GM18951 (cell line): ENCODE results near the gene GAB2.
"Not testable (repeated sequence)": the region's sequence is repeated elsewhere in the genome, so short reads cannot be mapped to it uniquely, and the experiment has no call there.

Experiments
- POLR2A ChIP-seq: IDR thresholded peaks from 4 replicates; pipeline ENCODE4 v1.6.1; 2011; ENCODE audit warnings: mild to moderate bottlenecking; ENCODE audit not compliant: insufficient read length, insufficient read depth; ENCODE audit errors: extremely low read depth
- in situ Hi-C: fragments of 300-500 bp; cut with MboI; formaldehyde crosslinking; loops from one replicate; pipeline ENCODE4 v1.12.0; 2022; ENCODE audit warnings: low sequenced_read_pairs, mixed read lengths, inconsistent platforms; ENCODE audit not compliant: unreplicated experiment

GAB2 gene

DNA sequence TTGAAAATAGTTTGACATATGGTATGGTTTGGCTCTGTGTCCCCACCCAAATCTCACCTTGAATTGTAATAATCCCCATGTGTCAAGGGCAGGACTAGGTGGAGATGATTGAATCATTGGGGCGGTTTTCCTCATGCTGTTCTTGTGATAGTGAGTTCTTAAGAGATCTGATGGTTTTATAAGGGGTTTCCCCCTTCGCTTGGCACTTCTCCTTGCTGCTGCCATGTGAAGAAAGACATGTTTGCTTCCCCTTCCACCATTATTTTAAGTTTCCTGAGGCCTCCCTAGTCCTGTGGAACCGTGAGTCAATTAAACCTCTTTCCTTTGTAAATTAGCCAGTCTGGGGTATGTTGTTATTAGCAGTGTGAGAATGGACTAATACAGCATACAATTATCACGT, 236.9 kb downstream of the GAB2 start:
- TF ChIP-seq POLR2A, result no peak
- in situ Hi-C loops, result no loop called here

GRCh38 chr11:78179459-78180071, 238.1 kb downstream of the GAB2 start:
- TF ChIP-seq POLR2A, result no peak

GRCh38 chr11:78177216-78177615, 240.4 kb downstream of the GAB2 start:
- in situ Hi-C loops, result no loop called here
- no peak for TF ChIP-seq POLR2A

More at GRCh38 chr11:78179459-78180071, 238.1 kb downstream of the GAB2 start:
- in situ Hi-C loops, result no loop called here

- in situ Hi-C loops, result no loop called here
Observed at GRCh38 chr11:78176605-78177141, 240.9 kb downstream of the GAB2 start.

GRCh38 chr11:78175862-78176261, 241.8 kb downstream of the GAB2 start:
- in situ Hi-C loops, result not testable (repeated sequence)

More at GRCh38 chr11:78176605-78177141, 240.9 kb downstream of the GAB2 start:
- TF ChIP-seq POLR2A, result no peak

DNA sequence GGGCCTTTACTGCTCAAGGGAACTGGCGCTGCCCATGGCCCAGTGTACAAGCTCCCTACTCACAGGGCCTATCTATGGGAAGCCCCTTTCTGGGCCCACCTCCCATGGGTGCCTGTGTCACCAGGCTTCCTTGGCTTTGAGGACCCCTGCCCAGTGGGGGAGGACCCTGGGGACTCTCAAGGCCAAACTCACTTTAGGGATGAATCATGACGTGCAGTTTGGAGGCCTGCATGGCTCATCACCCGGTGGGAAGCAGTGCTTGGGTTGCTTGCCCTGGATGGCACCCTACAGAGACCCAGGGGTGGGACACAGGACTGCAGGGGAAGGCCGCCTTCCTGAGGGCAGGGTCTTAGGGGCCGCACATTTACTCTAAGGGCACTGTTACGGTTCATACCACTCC, 245.7 kb downstream of the GAB2 start:
- in situ Hi-C loops, result no loop called here
- TF ChIP-seq POLR2A, result no peak

GRCh38 chr11:78170874-78171549, 246.6 kb downstream of the GAB2 start:
- in situ Hi-C loops, result no loop called here
- no peak for TF ChIP-seq POLR2A

DNA sequence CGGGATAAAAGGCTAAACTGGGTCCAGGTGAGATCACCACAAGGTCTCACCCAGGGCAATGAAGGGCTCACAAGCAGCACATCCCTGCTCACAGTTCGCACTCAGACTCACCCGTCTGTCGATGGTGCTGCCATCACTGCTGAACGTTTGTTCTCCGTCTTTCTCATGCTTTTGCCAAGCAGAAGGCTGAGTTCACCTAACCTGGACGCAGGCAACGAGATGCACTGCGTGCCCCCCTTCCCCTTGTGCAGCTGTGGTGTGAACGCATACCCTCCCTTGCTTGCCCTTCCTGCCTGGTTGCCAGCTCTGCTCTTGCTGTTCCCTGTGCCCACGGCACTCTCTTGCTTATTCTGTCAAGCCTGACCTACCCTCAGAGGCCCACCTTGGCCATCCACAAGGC, 247.2 kb downstream of the GAB2 start:
- no peak for TF ChIP-seq POLR2A
- in situ Hi-C loops, result no loop called here

DNA sequence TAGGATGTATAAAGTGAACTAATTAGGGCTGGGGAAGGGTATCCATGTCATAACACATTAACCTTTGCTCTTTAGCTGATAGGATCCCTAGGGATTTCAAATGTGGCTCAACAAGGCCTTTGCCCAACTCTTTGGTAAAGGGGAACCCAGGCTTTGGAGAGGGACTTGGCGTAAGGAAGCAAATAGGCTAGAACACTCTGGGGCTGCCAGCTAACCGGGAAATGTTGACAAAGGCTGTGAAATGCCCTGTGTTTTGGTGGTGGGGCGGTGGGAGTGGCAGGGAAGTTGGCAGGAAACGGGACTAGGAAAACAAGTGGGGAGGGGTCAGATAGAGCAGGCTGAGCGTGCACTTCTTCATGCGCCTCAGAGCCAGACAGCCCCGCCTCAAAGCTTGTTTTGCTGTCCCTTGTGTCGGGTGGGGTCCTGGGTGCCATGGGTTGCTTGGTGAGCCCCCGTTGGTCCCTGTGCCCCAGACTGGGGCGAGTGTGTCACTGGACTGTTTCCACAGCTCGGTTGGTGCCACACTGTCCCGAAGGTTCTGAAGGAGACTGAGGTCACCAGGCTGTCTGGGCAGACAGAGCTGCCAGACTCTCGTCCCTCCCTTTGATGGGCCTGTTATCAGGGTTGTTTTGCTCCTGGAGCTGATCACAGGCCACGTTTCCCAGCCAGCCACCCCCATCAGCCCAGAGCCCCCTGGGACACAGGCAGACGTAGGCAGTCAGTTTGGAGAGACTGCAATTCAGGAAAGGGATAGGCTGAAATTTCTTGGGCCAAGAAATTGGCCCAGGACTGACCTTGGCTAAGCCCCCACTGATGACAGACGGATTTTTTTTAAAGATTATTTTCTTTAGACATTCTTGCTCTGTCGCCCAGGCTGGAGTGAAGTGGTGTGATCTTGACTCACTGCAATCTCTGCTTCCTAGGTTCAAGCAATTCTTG, 248.8 kb downstream of the GAB2 start:
- in situ Hi-C loops, result no loop called here

GRCh38 chr11:78166855-78167469, 250.7 kb downstream of the GAB2 start:
- TF ChIP-seq POLR2A, result no peak
- in situ Hi-C loops, result no loop called here

More for the DNA sequence above, 248.8 kb downstream of the GAB2 start:
- no peak for TF ChIP-seq POLR2A
